MG63 (cell line): ENCODE measurements around the gene RNF167. TPM values are rescaled to one million over a fixed set of nuclear protein-coding genes. Genes with fewer than 3 reads are reported as not detected.

ENCODE experiments used
- DNase-seq: peaks from one replicate; pipeline ENCODE4 v3.0.0-alpha.2; 2020
- H3K27me3 ChIP-seq: fragments of 250-450 bp; sonication (Bioruptor Pico); 2 replicates; pipeline ENCODE4 v1.5.1; 2020; ENCODE audit warnings: mild to moderate bottlenecking, moderate library complexity
- H3K36me3 ChIP-seq: fragments of 250-450 bp; sonication (Bioruptor Pico); 2 replicates; pipeline ENCODE4 v1.5.1; 2020; ENCODE audit warnings: mild to moderate bottlenecking, moderate library complexity
- H3K4me3 ChIP-seq: fragments of 250-450 bp; sonication (Bioruptor Pico); 2 replicates; pipeline ENCODE4 v1.5.1; 2020; ENCODE audit warnings: mild to moderate bottlenecking, moderate library complexity
- H3K9me3 ChIP-seq: fragments of 250-450 bp; sonication (Bioruptor Pico); 2 replicates; pipeline ENCODE4 v1.5.1; 2020; ENCODE audit warnings: mild to moderate bottlenecking, moderate library complexity
- total RNA-seq: library from RNA; depleted of rRNA; stranded (reverse); fragments of >200 nt; shearing (Covaris generic); gene quantifications from 2 replicates; pipeline ENCODE4 v1.2.3, GENCODE V29; 2014; ENCODE audit warnings: low replicate concordance

RNF167 gene
- total RNA-seq, 1 experiment from 2014 or later: 29.9 TPM

DNA sequence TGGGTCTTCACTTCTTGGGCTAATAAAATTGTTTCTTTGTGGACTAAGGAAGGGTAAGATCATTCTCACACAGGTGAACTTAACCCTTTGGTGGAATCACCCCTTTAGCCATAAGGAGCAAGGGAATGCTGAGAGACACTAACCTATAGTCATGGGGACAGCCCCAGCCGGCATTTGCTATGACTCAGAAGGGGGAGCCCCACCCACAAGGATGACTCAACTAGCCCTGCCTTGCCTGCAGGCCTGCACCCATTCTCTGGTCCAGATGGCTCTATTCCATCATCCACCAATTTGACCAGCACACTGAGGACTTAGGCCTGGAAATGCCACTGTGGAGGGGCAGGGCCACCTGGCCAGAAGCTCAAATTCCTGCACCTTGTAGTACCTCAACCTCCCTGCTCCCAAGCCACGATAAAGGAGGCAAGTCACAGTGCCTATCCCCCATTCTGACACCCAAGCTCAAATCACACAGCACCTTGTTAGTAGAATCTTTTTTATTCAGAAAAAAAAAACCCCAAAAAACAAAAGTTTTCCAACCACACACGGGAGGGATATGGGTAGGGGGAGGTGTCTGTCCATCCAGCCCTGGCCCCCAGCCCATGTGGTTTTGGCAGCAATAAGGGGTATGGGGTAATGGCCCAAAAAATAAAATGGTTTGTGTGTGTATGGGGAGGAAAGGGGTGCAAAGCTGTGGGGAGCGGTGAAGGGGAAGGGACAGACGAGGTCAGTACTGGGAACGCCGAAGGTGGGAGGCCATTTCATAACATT lies 5.3 kb downstream of the RNF167 start:
- H3K27me3 ChIP-seq: no peaks in the 10 kb centered on the region
- peak overlapping the region; percentile 89 for H3K4me3 ChIP-seq
- peaks cover 54% of the 10 kb centered on the region for H3K36me3 ChIP-seq
- H3K9me3 ChIP-seq: no peaks in the 10 kb centered on the region
- DNase-seq: peak; percentile 91

DNA sequence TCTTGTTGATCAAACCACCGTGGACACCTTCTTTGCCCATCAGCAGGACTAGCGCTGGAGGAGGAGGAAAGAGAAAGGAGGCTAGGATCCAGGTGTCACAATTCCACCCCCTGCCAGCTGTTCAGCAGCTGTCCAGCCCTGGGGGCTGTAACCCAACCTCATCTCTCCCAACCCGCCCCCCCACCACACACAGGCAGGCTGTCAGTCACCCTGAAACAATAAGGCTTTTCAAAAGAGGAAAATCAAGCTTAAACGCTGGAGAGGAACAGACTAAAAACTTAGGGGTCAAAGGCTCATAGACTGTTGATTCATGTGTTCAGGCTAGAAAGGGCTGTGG lies 5.8 kb downstream of the RNF167 start:
- H3K36me3 ChIP-seq: peaks cover 54% of the 10 kb centered on the region
- peak overlapping the region; percentile 89 for H3K4me3 ChIP-seq
- H3K9me3 ChIP-seq: no peaks in the 10 kb centered on the region
- H3K27me3 ChIP-seq: no peaks in the 10 kb centered on the region
- DNase-seq: no peak

DNA sequence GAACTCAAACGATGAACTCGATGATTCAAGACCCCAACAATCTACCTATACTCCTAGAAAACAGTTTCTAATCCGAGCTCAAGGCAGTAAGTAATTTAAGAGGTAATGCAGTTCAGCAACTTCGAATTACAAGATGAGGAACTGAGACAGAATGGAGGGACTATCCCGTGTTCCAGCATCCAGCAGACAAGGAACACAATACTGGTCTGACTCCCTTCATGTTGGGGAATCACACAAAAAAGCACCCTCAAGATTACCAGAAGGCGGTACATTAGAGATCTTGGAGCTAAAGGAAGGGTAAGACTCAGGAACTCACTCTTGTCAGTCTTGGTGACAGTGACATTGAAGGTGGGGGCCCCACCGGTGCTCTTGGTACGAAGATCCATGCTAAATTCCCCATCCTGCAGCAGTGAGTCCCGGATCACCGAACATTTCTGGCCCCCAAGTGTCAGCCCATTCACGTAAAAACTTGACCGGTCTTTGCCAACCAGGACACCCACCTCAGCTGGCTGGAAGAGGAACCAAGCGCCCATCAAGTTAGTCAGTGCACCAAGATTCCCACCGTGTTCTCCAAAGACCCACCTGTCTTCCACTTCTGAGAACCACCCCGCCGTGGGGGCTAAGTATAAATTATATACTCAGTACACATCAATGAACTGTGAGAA lies 6.4 kb downstream of the RNF167 start:
- Histone ChIP-seq H3K27me3 (no peaks in the 10 kb centered on the region), H3K36me3 (peaks cover 54% of the 10 kb centered on the region), H3K9me3 (no peaks in the 10 kb centered on the region), H3K4me3 (peak overlapping the region; percentile 89)
- DNase-seq: no peak

DNA sequence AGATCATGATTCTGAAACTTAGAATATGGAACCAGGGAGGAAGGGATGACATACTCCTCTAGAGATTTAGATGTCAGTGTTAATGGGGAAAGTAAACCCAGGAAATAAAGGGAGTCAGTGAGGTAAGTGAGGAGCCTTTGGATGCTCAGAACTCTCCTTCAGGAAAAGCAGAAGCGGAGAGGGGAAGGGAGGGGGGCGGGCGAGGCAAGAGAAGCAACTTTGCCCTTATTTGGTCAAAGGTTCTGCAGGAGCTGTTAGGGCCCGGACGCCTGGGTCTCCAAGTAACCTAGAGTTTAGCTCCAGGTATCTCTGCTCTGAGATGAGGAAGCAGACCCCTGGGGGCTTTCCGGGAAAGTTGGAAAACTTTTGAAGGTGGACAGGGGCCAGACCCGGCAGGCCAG lies 6.9 kb downstream of the RNF167 start:
- no peaks in the 10 kb centered on the region for H3K9me3 ChIP-seq
- peaks cover 51% of the 10 kb centered on the region for H3K36me3 ChIP-seq
- H3K4me3 ChIP-seq: peak overlapping the region; percentile 89
- DNase-seq: no peak
- no peaks in the 10 kb centered on the region for H3K27me3 ChIP-seq

DNA sequence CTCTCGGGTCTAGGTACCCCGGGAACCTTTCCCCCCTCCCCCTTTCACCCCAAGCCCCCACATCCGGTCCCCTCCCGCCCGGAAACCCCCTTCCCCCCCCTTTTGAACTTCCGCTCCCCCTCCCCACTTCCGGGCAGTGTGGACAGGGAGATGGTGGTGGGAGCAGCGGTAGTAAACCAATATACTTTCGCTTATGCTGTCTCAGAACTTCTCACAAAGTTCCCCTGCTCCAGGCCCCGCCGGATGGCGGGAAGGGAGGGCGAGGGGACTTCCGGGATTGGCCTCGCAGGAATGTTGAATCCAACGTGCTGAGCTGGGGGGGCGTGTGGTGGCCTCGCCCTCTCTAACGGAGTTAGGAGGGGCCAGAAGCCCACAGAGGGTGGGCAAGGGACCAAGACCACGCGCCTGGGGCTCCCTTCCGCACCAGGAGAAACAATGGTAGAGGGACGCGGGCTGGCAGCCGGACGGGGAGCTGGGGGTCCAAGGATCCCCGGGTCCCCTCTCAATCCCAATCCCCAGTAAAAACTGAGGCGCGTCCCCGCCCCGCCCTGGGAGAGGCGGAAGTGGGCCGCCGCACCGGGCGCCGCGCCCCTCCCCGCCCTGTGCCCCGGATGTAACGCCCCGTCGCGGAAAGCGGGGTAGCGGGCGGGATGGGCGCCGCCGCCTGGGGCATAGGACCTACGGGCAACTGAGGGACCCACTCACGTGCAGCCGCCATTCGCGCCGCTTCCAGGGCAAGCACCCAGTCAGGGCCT lies 7.5 kb downstream of the RNF167 start:
- peak overlapping the region; percentile 89 for H3K4me3 ChIP-seq
- H3K9me3 ChIP-seq: no peaks in the 10 kb centered on the region
- H3K27me3 ChIP-seq: no peaks in the 10 kb centered on the region
- peaks cover 51% of the 10 kb centered on the region for H3K36me3 ChIP-seq
- DNase-seq: peak; percentile 55

DNA sequence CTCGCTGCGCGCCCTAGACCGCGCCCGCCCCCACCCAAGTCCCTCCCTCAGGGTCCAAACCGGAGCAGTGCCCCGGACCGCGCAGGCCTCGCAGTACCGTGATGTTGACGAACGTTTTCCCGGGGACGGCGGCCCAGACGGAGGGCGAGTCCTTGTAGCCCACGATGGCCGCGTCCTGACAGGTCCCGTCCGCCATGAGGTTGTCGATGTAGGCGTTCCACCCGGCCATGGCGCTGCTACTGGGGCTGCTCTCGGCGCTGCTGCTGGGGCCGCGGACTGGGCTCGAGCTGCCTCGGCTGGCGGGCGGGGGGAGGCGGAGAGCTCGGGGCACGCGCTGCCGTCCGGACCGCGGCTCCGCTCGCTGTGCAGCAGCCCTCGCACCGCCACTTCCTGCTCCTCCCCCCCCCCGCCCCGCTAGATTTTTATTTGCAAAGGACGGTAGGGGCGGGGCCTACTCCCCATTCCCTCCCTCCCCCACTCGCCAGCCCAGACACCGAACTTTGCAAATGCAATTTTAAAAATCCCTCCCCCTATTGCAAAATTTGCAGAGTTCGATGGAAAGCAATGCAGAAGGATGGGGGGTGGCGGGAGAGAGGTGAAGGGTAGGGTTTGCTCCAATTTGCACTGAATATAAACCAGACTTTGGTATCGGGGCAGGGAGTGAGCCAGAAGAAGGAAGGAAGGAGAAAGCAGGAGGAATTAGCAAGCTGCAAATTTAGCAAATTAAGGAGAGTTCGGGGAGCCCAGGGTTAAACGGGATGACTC lies 8.3 kb downstream of the RNF167 start, which contains the start of gene PFN1:
Gene PFN1, minus strand, starts transcription at position 365 of the 765 bp plus-strand sequence. Its CDS starts 136 bp downstream, at position 229.
- H3K4me3 ChIP-seq: peak within 1 kb of the TSS; percentile 89
- H3K9me3 ChIP-seq: no peaks in the 10 kb centered on the region
- H3K27me3 ChIP-seq: no peaks in the 10 kb centered on the region
- peak; percentile 85 for DNase-seq
- peaks cover 47% of the 10 kb centered on the region for H3K36me3 ChIP-seq

DNA sequence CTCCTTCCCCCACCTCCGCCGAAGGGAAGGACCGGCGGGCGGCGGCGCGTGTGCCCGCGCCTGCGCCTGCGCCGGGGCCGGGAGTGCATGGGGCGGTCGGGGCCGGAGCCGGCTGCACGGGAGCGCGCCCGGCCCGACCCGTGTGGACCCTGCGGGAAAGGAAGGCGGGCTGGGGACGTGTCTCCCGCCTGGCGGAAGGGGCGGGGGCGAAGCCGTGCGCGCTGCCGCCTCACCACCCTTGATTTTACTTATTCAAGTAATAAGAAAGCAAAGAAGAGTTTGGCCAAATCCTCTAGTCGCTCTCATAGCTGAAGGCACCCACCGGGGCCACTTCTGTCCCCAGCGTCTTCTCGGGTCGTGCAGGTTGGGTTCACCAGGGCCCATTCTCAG lies 8.9 kb downstream of the RNF167 start:
- Histone ChIP-seq H3K27me3 (no peaks in the 10 kb centered on the region), H3K9me3 (no peaks in the 10 kb centered on the region)
- DNase-seq: peak; percentile 83

DNA sequence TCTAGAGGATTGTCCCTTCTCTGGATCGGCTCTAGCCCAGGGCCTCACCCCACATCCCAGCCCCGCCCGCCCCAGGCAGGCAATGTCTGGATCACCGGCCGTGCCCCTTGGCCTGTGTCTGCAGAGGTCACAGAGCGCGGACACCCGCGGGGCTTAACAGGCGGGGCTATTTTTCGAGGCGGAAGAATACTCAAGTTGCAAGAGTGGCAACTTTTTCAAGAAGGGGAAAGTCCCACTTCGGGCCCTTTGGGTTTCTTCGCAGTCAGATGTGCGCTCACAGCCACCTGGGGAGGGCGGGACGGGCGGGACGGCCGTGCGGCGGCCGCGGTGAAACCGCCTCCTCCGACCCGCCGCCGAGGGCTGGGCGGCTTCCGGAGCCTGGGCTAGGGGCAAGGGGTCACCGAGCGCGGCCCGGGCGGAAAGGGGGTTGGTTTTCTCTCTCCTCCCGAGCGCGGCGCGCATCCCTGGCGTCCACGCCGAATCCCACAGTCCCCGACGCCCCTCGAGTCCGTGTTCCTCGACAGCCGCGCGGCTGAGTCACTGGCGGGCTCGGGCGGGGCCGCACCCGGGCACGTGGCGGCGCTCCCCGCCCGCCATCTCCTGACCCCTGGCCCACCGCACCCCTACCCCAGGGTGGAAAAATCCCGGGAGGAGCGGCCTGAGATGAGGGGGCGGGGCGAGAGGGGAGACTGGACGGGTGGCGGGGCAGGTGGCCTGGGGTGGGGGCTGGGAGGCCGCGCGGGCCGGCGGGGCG lies 9.4 kb downstream of the RNF167 start:
- Histone ChIP-seq H3K4me3 (peak overlapping the region; percentile 89), H3K9me3 (no peaks in the 10 kb centered on the region), H3K36me3 (peaks cover 35% of the 10 kb centered on the region)

More for the DNA sequence above, 8.9 kb downstream of the RNF167 start:
- H3K4me3 ChIP-seq: peak overlapping the region; percentile 89
- peaks cover 41% of the 10 kb centered on the region for H3K36me3 ChIP-seq

DNA sequence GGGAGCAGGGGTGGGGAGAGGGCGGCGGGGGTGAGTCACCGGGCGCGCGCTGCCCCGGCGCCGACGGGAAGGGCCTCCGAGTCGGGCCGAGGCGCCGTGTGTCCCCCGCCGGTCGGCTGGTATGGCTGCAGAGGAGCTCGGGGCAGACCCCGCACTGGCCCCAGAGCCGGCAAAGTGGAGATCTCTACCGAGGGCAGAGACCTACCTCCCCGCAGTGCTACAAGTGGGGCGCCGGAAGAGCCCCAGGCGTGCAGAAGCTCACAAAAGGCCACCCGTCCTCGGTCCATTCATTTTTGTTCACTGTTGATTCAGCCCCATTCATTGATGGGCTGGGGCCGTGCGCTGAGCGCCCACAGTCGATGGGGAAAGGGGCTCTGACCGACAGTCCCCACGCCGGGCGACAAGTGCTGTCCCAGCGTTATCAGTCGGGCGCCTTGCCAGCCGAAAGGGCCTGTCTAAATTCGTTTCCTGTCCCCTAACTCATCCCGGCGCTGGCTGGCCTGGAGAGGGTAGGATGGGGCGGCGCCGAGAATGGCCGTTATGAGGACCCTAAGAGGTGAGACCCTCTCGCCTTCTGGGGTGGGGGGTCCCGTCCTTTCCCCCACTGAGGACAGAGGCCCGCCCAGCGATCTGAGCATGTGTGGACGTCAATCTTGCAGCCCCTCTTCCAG lies 10.1 kb downstream of the RNF167 start:
- Histone ChIP-seq H3K36me3 (peaks cover 28% of the 10 kb centered on the region), H3K9me3 (no peaks in the 10 kb centered on the region), H3K27me3 (no peaks in the 10 kb centered on the region), H3K4me3 (peak overlapping the region; percentile 89)
- no peak for DNase-seq

More for the DNA sequence above, 9.4 kb downstream of the RNF167 start:
- no peaks in the 10 kb centered on the region for H3K27me3 ChIP-seq
- peak; percentile 83 for DNase-seq

DNA sequence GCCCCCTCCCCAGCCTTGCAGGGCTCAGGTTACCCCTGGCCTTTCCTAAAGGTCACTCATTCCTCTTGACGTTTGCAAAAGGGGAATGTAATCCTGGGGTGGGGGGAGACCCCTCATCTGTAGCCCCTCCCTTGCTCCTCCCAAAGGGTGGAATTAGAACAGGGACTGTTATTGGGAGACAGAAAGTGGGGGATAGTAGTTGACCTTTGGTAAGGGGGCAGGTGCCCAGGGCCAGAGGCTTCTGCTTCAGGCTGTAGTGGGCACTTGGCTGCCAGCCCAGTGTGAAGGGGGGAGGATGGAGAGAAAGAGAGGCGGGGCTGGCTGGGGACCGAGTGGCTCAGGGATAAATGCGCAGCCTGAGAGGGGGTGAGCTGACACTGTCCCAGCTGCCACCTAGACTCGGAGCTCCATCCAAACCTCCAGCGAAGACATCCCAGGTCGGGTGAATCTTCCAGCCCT lies 10.7 kb downstream of the RNF167 start, which contains the start of gene ENO3:
Gene ENO3, plus strand, starts transcription at position 374 of the 459 bp plus-strand sequence. CDS start 711 bp downstream, outside the sequence.
- no peaks in the 10 kb centered on the region for H3K27me3 ChIP-seq
- DNase-seq: no peak
- H3K9me3 ChIP-seq: no peaks in the 10 kb centered on the region
- H3K36me3 ChIP-seq: peaks cover 23% of the 10 kb centered on the region
- peak within 1 kb of the TSS; percentile 89 for H3K4me3 ChIP-seq

DNA sequence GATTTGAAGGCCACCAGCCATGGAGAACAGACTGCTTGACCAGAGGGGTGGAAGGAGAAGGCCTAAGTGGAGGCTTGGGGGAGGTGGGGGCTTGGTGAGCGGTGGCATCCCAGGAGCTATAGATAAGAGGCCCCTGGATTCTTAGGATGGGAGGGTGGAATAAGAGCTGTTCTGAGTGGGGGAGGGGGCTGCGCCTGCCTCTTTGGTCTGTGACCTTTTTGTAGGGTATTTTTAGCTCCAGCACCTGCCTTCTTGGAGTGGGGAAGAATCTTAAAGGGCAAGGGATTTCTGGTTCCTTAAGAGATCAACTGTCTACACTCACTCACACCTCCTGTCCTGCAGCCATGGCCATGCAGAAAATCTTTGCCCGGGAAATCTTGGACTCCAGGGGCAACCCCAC lies 11.4 kb downstream of the RNF167 start:
- no peak overlapping the region for H3K4me3 ChIP-seq
- no peaks in the 10 kb centered on the region for H3K27me3 ChIP-seq
- no peak for DNase-seq
- H3K9me3 ChIP-seq: no peaks in the 10 kb centered on the region
- peaks cover 15% of the 10 kb centered on the region for H3K36me3 ChIP-seq

DNA sequence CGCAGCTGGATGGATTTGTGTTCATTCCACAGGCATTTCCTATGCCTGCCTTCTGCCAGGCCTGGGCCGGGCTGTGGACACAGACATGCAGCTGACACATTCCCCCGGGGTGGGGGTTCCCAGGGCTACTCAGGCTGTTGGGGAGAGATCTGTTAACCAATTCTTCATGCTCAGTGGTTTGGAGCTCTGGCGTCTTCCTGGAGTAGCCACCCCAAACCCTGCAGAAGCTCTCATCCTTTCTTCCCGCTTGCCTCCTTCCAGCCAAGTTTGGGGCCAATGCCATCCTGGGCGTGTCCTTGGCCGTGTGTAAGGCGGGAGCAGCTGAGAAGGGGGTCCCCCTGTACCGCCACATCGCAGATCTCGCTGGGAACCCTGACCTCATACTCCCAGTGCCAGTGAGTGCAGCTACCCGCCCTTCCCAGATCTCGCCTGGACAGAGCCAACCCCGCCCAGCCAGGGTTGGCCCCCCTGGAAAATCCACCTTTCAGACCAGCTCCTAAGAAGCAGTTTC lies 13.4 kb downstream of the RNF167 start:
- Histone ChIP-seq H3K4me3 (no peak overlapping the region; the same call in 1 of the 2 replicates), H3K27me3 (no peaks in the 10 kb centered on the region), H3K9me3 (no peaks in the 10 kb centered on the region), H3K36me3 (no peaks in the 10 kb centered on the region)
- peak; percentile 92 for DNase-seq

DNA sequence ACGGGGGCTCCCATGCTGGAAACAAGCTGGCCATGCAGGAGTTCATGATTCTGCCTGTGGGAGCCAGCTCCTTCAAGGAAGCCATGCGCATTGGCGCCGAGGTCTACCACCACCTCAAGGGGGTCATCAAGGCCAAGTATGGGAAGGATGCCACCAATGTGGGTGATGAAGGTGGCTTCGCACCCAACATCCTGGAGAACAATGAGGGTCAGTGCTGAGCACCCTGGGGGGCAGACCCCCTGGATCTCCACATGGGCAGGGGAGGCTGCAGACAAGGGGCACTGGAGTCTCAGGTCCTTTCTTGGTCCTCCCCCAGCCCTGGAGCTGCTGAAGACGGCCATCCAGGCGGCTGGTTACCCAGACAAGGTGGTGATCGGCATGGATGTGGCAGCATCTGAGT lies 15.0 kb downstream of the RNF167 start:
- no peak for DNase-seq
- Histone ChIP-seq H3K9me3 (no peaks in the 10 kb centered on the region), H3K36me3 (no peaks in the 10 kb centered on the region)

DNA sequence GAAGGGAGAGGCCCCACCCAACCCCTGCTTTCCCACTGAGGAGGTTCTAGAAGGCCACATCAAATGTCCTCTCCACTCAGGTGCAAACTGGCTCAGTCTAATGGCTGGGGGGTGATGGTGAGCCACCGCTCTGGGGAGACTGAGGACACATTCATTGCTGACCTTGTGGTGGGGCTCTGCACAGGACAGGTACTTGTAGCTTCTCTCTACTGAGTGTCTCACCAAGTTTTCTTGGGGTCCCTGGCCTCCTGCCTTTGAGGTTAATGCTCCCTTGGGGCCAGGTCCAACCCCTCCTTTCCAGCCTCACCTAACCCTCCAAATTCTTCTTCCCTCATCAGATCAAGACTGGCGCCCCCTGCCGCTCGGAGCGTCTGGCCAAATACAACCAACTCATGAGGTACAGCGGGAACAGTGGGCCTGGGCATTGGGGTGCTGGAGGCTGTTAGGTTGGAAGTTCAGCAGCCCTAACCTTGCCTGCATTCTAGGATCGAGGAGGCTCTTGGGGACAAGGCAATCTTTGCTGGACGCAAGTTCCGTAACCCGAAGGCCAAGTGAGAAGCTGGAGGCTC lies 16.5 kb downstream of the RNF167 start:
- DNase-seq: no peak
- H3K4me3 ChIP-seq: no peak overlapping the region
- no peaks in the 10 kb centered on the region for H3K9me3 ChIP-seq
- no peaks in the 10 kb centered on the region for H3K36me3 ChIP-seq
- H3K27me3 ChIP-seq: no peaks in the 10 kb centered on the region

More for the DNA sequence above, 15.0 kb downstream of the RNF167 start:
- no peak overlapping the region for H3K4me3 ChIP-seq
- no peaks in the 10 kb centered on the region for H3K27me3 ChIP-seq

DNA sequence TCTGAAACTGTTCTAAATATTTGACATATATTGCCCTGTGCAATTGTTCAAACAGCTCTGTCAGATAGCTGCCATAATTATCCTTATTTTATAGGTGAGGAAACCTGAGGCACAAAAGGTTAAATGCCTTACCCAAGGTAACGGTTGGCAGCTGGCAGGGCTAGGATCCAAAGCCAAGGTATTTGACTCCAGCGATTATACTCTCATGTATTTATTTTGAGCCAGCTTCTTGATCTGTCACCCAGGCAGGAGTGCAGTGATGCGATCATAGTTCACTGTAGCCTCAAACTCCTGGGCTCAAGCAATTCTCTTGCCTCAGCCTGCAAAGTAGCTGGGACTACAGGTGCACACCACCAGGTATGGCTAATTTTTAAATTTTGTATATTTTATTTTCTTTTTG lies 18.0 kb downstream of the RNF167 start:
- H3K4me3 ChIP-seq: no peak overlapping the region
- DNase-seq: no peak
- no peaks in the 10 kb centered on the region for H3K36me3 ChIP-seq
- H3K27me3 ChIP-seq: no peaks in the 10 kb centered on the region
- H3K9me3 ChIP-seq: no peaks in the 10 kb centered on the region
